ENCODE measurements around the gene PLEKHN1. TPM values are rescaled to one million over a fixed set of nuclear protein-coding genes. Genes with fewer than 3 reads are reported as not detected.
A peak's percentile ranks its signal among the peaks of the same experiment; 100 is the strongest.

The PLEKHN1 gene
- total RNA-seq (ENCODE audit: low replicate concordance), result 0.54 TPM in 1 of 2 replicates, not detected in the other

DNA sequence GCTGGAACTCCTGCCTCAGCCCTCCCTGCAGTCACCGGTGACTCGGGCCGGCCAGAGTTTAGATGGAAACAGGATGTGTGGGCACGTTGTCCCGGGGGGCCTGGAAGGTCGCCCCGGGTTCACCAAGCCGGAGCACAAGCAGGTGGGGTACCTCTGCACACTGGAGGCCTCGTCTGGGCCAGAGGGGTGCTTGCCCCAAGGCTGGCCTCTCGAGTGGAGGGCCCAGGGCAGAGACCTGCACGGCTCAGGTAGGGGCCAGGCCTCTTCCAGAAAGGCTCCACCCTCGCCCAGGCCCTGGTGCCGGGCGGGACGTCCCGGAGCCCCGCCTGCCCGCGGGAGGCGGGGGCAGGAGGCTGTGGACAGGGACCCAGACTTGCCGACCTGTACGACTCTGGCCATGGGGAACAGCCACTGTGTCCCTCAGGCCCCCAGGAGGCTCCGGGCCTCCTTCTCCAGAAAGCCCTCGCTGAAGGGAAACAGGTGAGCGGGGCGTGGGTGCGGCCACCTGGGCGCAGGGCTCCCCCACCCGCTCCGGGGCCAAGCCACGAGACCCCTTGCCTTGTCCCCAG is at the start of gene PLEKHN1:
Gene PLEKHN1, plus strand, starts transcription at position 348 of the 569 bp plus-strand sequence. Its CDS starts 50 bp downstream, at position 398.
- TF ChIP-seq, protein P1, sequence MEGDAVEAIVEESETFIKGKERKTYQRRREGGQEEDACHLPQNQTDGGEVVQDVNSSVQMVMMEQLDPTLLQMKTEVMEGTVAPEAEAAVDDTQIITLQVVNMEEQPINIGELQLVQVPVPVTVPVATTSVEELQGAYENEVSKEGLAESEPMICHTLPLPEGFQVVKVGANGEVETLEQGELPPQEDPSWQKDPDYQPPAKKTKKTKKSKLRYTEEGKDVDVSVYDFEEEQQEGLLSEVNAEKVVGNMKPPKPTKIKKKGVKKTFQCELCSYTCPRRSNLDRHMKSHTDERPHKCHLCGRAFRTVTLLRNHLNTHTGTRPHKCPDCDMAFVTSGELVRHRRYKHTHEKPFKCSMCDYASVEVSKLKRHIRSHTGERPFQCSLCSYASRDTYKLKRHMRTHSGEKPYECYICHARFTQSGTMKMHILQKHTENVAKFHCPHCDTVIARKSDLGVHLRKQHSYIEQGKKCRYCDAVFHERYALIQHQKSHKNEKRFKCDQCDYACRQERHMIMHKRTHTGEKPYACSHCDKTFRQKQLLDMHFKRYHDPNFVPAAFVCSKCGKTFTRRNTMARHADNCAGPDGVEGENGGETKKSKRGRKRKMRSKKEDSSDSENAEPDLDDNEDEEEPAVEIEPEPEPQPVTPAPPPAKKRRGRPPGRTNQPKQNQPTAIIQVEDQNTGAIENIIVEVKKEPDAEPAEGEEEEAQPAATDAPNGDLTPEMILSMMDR (IDR thresholded peaks at IDR 0.05; ENCODE audit: insufficient read depth, low read length), result no peak
- H3K4me3 ChIP-seq (ENCODE audit: low read depth, low read length), result peak within 1 kb of the TSS; percentile 75
- no peak for DNase-seq (ENCODE audit: low read depth)

GRCh38 chr1:917076-917459 is 49.2 kb upstream of the PLEKHN1 start:
- DNase-seq (ENCODE audit: low read depth), result no peak
- TF ChIP-seq, protein P1 (IDR thresholded peaks at IDR 0.05; ENCODE audit: insufficient read depth, low read length), result no peak
- no peak overlapping the region for H3K4me3 ChIP-seq (ENCODE audit: low read depth, low read length)

DNA sequence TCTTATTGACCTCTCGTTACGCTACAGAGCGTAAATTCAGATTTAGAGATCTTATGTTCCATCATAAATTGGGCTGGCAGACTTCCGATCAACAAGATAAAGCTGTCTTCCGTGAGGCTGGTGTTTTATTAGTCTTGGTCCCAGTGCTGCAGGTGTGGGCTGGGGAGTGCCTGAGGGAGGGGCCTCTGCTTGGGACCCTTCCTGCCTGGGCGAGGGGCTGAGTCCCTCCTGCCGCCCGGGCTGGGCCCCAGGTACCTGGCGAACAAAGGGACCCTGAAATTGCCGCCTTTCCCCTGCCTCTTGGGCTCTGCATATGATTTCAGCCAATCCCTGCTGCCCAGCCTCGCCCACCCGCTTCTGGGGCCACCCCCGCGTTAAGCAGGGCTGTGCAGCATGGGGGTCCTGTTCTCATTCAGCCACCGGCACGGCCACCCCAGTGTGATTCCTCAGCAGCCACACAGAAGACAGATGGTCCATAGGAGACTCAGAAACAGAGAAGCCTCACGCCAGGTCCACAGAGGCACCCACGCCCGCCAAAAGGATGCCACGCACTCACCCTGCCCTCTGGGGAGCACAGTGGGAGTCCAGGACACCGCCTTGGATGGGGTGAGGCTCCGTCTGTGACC is 48.7 kb upstream of the PLEKHN1 start:
- DNase-seq (ENCODE audit: low read depth), result no peak
- TF ChIP-seq, protein P1 (IDR thresholded peaks at IDR 0.05; ENCODE audit: insufficient read depth, low read length), result no peak
- no peak overlapping the region for H3K4me3 ChIP-seq (ENCODE audit: low read depth, low read length)

DNA sequence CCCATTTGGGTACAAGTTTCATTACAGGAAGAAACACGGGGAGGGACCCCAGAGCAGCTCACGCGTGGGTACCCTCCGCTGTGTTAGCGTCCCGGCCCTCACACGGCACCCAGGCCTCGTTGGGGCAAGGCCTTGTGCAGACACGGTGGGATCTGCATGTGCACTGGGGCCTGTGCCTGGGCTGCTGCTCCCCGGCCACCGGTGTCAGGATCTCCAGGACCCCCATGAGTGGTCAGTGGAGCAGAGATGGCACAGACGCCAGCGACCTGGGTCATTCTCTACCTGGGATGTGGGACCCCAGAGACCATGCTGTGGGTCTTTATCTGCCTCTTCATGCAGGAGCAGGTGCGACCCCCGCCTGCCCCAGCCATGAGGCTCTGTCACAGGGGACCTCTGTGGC is 47.9 kb upstream of the PLEKHN1 start:
- no peak overlapping the region for H3K4me3 ChIP-seq (ENCODE audit: low read depth, low read length)
- TF ChIP-seq, protein P1 (IDR thresholded peaks at IDR 0.05; ENCODE audit: insufficient read depth, low read length), result no peak
- no peak for DNase-seq (ENCODE audit: low read depth)

DNA sequence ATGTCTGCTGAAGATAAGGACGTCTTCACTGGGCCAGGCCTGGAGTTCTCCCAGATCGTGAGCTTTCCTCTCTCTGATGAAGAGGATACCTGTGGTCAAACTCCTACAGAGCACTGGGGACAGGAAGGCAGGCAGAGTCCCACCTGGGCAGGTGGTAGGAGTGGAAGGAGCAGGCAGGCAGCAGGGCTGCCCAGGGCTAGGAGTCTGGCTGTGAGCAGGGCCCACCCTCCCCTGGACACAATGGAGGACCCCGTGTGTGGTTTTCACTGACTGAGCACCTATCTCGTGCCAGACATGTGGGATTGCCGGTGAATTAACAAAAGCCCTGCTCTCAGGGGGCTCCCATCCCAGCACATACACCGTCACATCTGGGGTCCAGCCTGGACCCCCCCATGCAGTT is 47.4 kb upstream of the PLEKHN1 start:
- TF ChIP-seq, protein P1 (IDR thresholded peaks at IDR 0.05; ENCODE audit: insufficient read depth, low read length), result no peak
- no peak for DNase-seq (ENCODE audit: low read depth)
- no peak overlapping the region for H3K4me3 ChIP-seq (ENCODE audit: low read depth, low read length)

DNA sequence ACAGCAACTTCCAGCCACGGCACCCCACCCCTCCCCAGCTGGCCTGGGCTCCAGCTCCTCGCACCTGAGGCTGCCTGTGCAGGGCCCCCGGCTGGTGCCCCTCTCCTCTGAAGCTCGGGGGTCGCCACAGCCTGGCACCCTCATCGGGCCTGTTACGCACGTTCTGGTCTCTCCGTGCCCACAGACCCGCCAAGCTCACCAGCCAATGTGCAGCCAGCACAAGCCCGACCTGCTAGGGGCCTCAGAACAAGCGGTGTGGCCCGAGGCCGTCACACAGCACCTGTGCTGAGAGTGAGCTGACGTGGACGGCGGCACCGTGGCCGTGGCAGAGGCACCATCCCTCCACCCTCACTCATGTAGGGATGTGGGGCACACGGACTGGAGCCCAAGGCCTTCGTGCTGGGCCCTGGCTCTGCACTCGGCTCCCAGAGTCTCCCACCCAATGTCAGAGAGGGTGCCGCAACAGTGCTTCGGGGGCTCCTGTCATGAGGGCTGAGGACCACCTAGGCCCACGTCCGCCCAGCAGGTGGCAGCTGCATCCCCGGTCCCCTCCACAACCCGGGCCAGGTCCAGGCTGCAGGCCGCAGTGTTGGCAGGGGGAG is 46.9 kb upstream of the PLEKHN1 start:
- H3K4me3 ChIP-seq (ENCODE audit: low read depth, low read length), result no peak overlapping the region

More for the DNA sequence above, 46.9 kb upstream of the PLEKHN1 start:
- no peak for DNase-seq (ENCODE audit: low read depth)
- TF ChIP-seq, protein P1 (IDR thresholded peaks at IDR 0.05; ENCODE audit: insufficient read depth, low read length), result no peak

Measured in fibroblast of the aortic adventitia (primary cell).